Measurements from ENCODE around the gene TANGO6. TPM values are rescaled to one million over a fixed set of nuclear protein-coding genes. Genes with fewer than 3 reads are reported as not detected.
A peak's percentile ranks its signal among the peaks of the same experiment; 100 is the strongest.

Gene TANGO6
- total and polyA plus RNA-seq, 3 donors from 2014 or later = 23.1 to 41.3 (median 39.4) TPM

GRCh38 chr16:69107316-69107962 is 264.1 kb downstream of the TANGO6 start:
- intact Hi-C loops (cut with DNase I; ENCODE audit: low total_unique reads) = no loop called here
- H3K27ac ChIP-seq = no peak overlapping the region
- H3K27me3 ChIP-seq = no peaks in the 10 kb centered on the region
- H3K9me3 ChIP-seq = no peaks in the 10 kb centered on the region
- no peaks in the 10 kb centered on the region for H3K36me3 ChIP-seq (ENCODE audit: low read depth, missing control alignments)
- TF ChIP-seq POLR2A (IDR thresholded peaks at IDR 0.05) (no peak), CTCF (IDR thresholded peaks at IDR 0.05) (no peak)
- 0 to 1% methylated on average over 4 to 24 of the region's 52 CpGs for WGBS, 2 donors
- peak overlapping the region in 1 of 2 donors; percentile 47 for H3K4me3 ChIP-seq
- peak; percentile 30 for DNase-seq
- H3K4me1 ChIP-seq = peaks cover 21% of the 10 kb centered on the region

- WGBS, 2 donors = 44 to 63% methylated on average over 7 to 9 of the region's 9 CpGs
- Histone ChIP-seq H3K36me3 (ENCODE audit: low read depth, missing control alignments) (no peaks in the 10 kb centered on the region), H3K4me3 (no peak overlapping the region), H3K27me3 (no peaks in the 10 kb centered on the region), H3K9me3 (no peaks in the 10 kb centered on the region), H3K27ac (no peak overlapping the region), H3K4me1 (peaks cover 21% of the 10 kb centered on the region)
- intact Hi-C loops (cut with DNase I; ENCODE audit: low total_unique reads) = no loop called here
- no peak for DNase-seq
- TF ChIP-seq CTCF (IDR thresholded peaks at IDR 0.05) (no peak), POLR2A (IDR thresholded peaks at IDR 0.05) (no peak)
These were observed 265.0 kb downstream of the TANGO6 start for GRCh38 chr16:69108064-69108904.

DNA sequence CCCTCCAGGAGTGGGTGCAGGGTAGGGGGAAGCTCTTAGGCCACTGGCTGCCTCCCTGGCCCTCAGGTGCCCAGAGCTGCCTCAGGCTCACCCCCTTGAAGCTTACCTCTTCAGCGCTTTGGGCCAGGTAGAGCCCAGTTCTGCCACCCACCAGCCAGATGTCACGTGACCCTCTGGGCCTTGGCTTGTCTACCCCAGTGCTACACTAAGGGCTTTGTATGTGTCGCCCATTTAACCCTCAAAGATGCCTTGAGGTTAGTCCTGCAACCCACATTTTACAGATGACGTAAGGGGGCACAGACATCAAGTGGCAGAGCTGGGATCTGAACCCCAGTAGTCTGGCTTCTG is 265.5 kb downstream of the TANGO6 start:
- H3K36me3 ChIP-seq (ENCODE audit: low read depth, missing control alignments) = no peaks in the 10 kb centered on the region
- H3K9me3 ChIP-seq = no peaks in the 10 kb centered on the region
- H3K27ac ChIP-seq = no peak overlapping the region
- no peak overlapping the region for H3K4me3 ChIP-seq
- intact Hi-C loops (cut with DNase I; ENCODE audit: low total_unique reads) = no loop called here
- DNase-seq = no peak
- no peak for TF ChIP-seq POLR2A (IDR thresholded peaks at IDR 0.05)
- TF ChIP-seq CTCF (IDR thresholded peaks at IDR 0.05) = no peak
- H3K4me1 ChIP-seq = peaks cover 21% of the 10 kb centered on the region
- H3K27me3 ChIP-seq = no peaks in the 10 kb centered on the region
- WGBS, 2 donors = 88 to 99% methylated on average over 3 to 4 of the region's 4 CpGs

DNA sequence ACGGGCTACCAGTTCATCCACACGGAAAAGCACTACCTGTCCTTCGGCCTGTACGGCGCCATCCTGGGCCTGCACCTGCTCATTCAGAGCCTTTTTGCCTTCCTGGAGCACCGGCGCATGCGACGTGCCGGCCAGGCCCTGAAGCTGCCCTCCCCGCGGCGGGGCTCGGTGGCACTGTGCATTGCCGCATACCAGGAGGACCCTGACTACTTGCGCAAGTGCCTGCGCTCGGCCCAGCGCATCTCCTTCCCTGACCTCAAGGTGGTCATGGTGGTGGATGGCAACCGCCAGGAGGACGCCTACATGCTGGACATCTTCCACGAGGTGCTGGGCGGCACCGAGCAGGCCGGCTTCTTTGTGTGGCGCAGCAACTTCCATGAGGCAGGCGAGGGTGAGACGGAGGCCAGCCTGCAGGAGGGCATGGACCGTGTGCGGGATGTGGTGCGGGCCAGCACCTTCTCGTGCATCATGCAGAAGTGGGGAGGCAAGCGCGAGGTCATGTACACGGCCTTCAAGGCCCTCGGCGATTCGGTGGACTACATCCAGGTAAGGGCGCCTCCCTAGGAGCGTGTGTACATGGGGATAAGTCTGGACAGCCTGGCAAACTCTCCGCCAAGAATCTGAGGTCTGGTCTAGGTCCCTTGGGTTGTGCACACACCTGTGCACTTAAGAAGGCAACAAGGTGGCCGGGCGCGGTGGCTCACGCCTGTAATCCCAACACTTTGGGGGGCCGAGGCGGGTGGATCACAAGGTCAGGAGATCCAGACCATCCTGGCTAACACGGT is 266.3 kb downstream of the TANGO6 start:
- H3K4me1 ChIP-seq = peaks cover 21% of the 10 kb centered on the region
- H3K36me3 ChIP-seq (ENCODE audit: low read depth, missing control alignments) = no peaks in the 10 kb centered on the region
- TF ChIP-seq CTCF (IDR thresholded peaks at IDR 0.05) = no peak
- no peak for TF ChIP-seq POLR2A (IDR thresholded peaks at IDR 0.05)
- intact Hi-C loops (cut with DNase I; ENCODE audit: low total_unique reads) = loop anchor here (10.0 kb wide), 1 partner anchor 255 kb away; no protein-coding TSS in a partner anchor
- H3K27ac ChIP-seq = no peak overlapping the region
- H3K27me3 ChIP-seq = no peaks in the 10 kb centered on the region
- WGBS, 2 donors = 95% methylated on average over 23 to 48 of the region's 48 CpGs
- no peak overlapping the region for H3K4me3 ChIP-seq
- DNase-seq = no peak
- no peaks in the 10 kb centered on the region for H3K9me3 ChIP-seq
